ENCODE data around the gene HOXA5. TPM values are rescaled to one million over a fixed set of nuclear protein-coding genes. Genes with fewer than 3 reads are reported as not detected.

Gene HOXA5
- total and polyA plus RNA-seq, 10 of the 15 experiments (the other 5 are each of a cell fraction or from before 2014, with no cell fraction given): 0.05 to 0.13 TPM; not detected in 8

- Histone ChIP-seq H2AFZ (ENCODE audit: control insufficient read depth, low read depth, low read length) (no peak overlapping the region), H3K27me3 (replicated peaks in 1 of 2; ENCODE audit: control insufficient read depth in 2 of 2, insufficient read depth in 2 of 2, low read length in 1 of 2) (peaks cover 0 to 7% of the 10 kb centered on the region in 2 experiments; a peak in 2 of 4 replicates), H3K9me3 (replicated peaks; ENCODE audit: control insufficient read depth, insufficient read depth, low read length) (no peaks in the 10 kb centered on the region; the same call in 2 of the 3 replicates), H4K20me1 (ENCODE audit: control insufficient read depth, insufficient read depth) (no peaks in the 10 kb centered on the region), H3K4me1 (ENCODE audit: control insufficient read depth, insufficient read depth, low read length) (no peaks in the 10 kb centered on the region; the same call in 1 of the 2 replicates), H3K36me3 (ENCODE audit: control insufficient read depth in 2 of 2, insufficient read depth in 2 of 2, low read length in 1 of 2) (no peaks in the 10 kb centered on the region), H3K9ac (ENCODE audit: control insufficient read depth, insufficient read depth, low read length) (no peak overlapping the region), H3K79me2 (ENCODE audit: control insufficient read depth, insufficient read depth, low read length) (no peaks in the 10 kb centered on the region), H3K4me2 (ENCODE audit: control insufficient read depth, insufficient read depth) (no peak overlapping the region), H3K4me3 (no peak overlapping the region), H3K27ac (ENCODE audit: control insufficient read depth, insufficient read depth) (no peak overlapping the region)
- CTCF ChIA-PET: no interaction called here
- SMC1A ChIA-PET (ENCODE audit: uncharacterized antibody, unreplicated experiment): interaction anchor here (1.7 kb wide), 1 partner anchor 11 kb away, joined by 8 read pairs; no protein-coding TSS in a partner anchor
- in situ Hi-C loops (cut with MboI): no loop called here
- TF ChIP-seq ZNF207 (IDR thresholded peaks at IDR 0.05; ENCODE audit: borderline replicate concordance): no peak
- no peak for TF ChIP-seq RBBP5 (conservative IDR thresholded peaks at IDR 0.05)
- no peak for TF ChIP-seq IKZF1 (conservative IDR thresholded peaks at IDR 0.05)
- TF ChIP-seq JUND (IDR thresholded peaks at IDR 0.05; ENCODE audit: low read depth, low read length): no peak
- no peak for TF ChIP-seq EZH2 (IDR thresholded peaks at IDR 0.05; ENCODE audit: borderline replicate concordance, control insufficient read depth, low read depth, low read length)
- TF ChIP-seq JUNB (IDR thresholded peaks at IDR 0.05): no peak
- no peak for TF ChIP-seq MAX (IDR thresholded peaks at IDR 0.05; ENCODE audit: low read depth, low read length)
- no peak for TF ChIP-seq MTA3 (IDR thresholded peaks at IDR 0.05; ENCODE audit: borderline replicate concordance, low read length)
- no peak for TF ChIP-seq ZSCAN29 (IDR thresholded peaks at IDR 0.05)
- no peak for TF ChIP-seq ZBTB40 (IDR thresholded peaks at IDR 0.05; ENCODE audit: borderline replicate concordance)
- TF ChIP-seq NFYB (IDR thresholded peaks at IDR 0.05; ENCODE audit: insufficient read depth, low read depth, low read length): no peak
- no peak for TF ChIP-seq ETV6 (conservative IDR thresholded peaks at IDR 0.05 in 1 of 2, IDR thresholded peaks at IDR 0.05 in 1 of 2; ENCODE audit: borderline replicate concordance in 1 of 2, low read depth in 1 of 2)
- no peak for TF ChIP-seq EED (IDR thresholded peaks at IDR 0.05; ENCODE audit: low read depth)
- no peak for TF ChIP-seq MEF2A (IDR thresholded peaks at IDR 0.05; ENCODE audit: insufficient read depth, low read depth, low read length)
- TF ChIP-seq GATAD2B (conservative IDR thresholded peaks at IDR 0.05; ENCODE audit: low read depth): no peak
- TF ChIP-seq YY1 (IDR thresholded peaks at IDR 0.05; ENCODE audit: low read depth, low read length): no peak
- no peak for TF ChIP-seq ESRRA (IDR thresholded peaks at IDR 0.05; ENCODE audit: low read length)
- no peak for TF ChIP-seq ZNF217 (IDR thresholded peaks at IDR 0.05)
- no peak for ATAC-seq
- intact Hi-C loops (cut with micrococcal nuclease; ENCODE audit: unreplicated experiment): no loop called here
- FAIRE-seq: no peak
- no peak for DNase-seq (ENCODE audit: low read depth, low spot score)
- BruUV-seq (replicated peaks): no TSS peak
- POLR2A ChIA-PET: no interaction called here
- RAD21 ChIA-PET (ENCODE audit: unreplicated experiment): no interaction called here
- WGBS (ENCODE audit: insufficient coverage, insufficient replicate concordance, low lambda C conversion rate, missing lambda C conversion rate): 85% methylated on average over 36 of the region's 53 CpGs
Measured at GRCh38 chr7:27139334-27140125, 4.0 kb downstream of the HOXA5 start.
